ENCODE data around the gene KPTN.

DNA sequence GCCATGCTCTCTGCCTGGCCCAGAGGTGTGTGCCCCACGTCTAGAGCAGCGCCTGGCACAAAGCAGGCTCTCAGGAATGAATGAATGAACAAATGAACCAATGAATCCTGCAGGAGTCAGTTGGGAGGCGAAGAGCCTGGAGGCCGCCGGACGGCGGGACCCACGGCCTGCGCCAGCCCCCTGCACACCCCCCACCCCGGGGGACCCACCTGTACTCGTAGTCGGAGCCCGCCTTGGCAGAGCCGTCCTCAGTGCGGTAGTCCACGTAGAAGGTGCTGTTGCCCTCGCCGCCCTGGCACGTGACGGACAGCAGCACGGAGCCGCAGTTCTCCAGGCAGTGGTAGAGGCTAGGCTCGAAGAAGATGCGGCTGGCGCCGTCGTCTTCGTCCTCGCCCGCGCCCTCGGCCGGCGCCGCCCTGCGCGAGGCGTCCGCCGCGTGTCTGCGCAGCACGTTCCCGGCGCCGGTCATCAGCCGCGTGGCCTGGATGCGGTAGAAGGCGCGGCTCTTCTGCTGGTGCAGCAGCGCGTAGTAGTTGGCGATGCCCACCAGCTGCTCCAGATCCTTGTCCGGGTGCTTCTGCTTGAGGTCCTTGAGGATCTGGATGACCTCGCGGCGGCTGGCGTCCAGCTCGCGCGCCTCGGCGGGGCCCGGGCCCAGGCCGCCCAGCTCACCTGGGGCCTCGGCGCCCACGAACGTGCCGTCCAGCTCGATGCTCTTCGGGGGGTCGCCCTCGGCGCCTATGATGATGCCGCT is 27.1 kb downstream of the KPTN start:
- TF ChIP-seq EGR1 (IDR thresholded peaks at IDR 0.05; ENCODE audit: low read depth in 2 of 2): no peak
- TF ChIP-seq, protein P1, sequence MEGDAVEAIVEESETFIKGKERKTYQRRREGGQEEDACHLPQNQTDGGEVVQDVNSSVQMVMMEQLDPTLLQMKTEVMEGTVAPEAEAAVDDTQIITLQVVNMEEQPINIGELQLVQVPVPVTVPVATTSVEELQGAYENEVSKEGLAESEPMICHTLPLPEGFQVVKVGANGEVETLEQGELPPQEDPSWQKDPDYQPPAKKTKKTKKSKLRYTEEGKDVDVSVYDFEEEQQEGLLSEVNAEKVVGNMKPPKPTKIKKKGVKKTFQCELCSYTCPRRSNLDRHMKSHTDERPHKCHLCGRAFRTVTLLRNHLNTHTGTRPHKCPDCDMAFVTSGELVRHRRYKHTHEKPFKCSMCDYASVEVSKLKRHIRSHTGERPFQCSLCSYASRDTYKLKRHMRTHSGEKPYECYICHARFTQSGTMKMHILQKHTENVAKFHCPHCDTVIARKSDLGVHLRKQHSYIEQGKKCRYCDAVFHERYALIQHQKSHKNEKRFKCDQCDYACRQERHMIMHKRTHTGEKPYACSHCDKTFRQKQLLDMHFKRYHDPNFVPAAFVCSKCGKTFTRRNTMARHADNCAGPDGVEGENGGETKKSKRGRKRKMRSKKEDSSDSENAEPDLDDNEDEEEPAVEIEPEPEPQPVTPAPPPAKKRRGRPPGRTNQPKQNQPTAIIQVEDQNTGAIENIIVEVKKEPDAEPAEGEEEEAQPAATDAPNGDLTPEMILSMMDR (IDR thresholded peaks at IDR 0.05; ENCODE audit: low read depth, low read length, missing input control): no peak
- TF ChIP-seq HNF4G (IDR thresholded peaks at IDR 0.05): no peak
- TF ChIP-seq FOXA1 (IDR thresholded peaks at IDR 0.05): no peak
- no peak for TF ChIP-seq MAX (IDR thresholded peaks at IDR 0.05)
- TF ChIP-seq TAF1 (conservative IDR thresholded peaks at IDR 0.05): no peak
- TF ChIP-seq YY1 (IDR thresholded peaks at IDR 0.05): no peak
- no peak for TF ChIP-seq JUND (IDR thresholded peaks at IDR 0.05)

Measured in liver (tissue), 3 donors.